ENCODE data around the gene TEK. TPM values are rescaled to one million over a fixed set of nuclear protein-coding genes. Genes with fewer than 3 reads are reported as not detected.

The TEK gene
- total and polyA plus RNA-seq, 2 experiments from 2014 or later = 2.0 to 5.6 TPM

GRCh38 chr9:27150746-27151406 is 41.9 kb downstream of the TEK start:
- Histone ChIP-seq H3K9me2 (replicated peaks; ENCODE audit: insufficient read depth) (no peaks in the 10 kb centered on the region), H3K9me3 (ENCODE audit: low read depth) (no peaks in the 10 kb centered on the region), H3K36me3 (replicated peaks; ENCODE audit: insufficient read depth, low read depth) (no peaks in the 10 kb centered on the region), H3K4me1 (ENCODE audit: insufficient read depth) (peaks cover 5% of the 10 kb centered on the region), H3K27ac (peak overlapping the region; percentile 34), H4K20me1 (ENCODE audit: insufficient read depth, poor library complexity, severe bottlenecking) (no peaks in the 10 kb centered on the region), H3K27me3 (no peaks in the 10 kb centered on the region), H2AFZ (no peak overlapping the region), H3K4me3 (no peak overlapping the region), H3K79me2 (no peaks in the 10 kb centered on the region), H3K4me2 (no peak overlapping the region)
- no peak for TF ChIP-seq EZH2 (IDR thresholded peaks at IDR 0.05; ENCODE audit: borderline replicate concordance)
- no peak for TF ChIP-seq CTCF (IDR thresholded peaks at IDR 0.05; ENCODE audit: poor library complexity)
- no peak for TF ChIP-seq EZH2phosphoT487 (IDR thresholded peaks at IDR 0.05; ENCODE audit: low read depth, severe bottlenecking, unreplicated experiment)
- WGBS (ENCODE audit: low lambda C conversion rate, missing lambda C conversion rate) = 79% methylated on average over 5 of the region's 5 CpGs
- DNase-seq (ENCODE audit: low spot score) = peak; percentile 14

GRCh38 chr9:27151693-27152404 is 42.8 kb downstream of the TEK start:
- Histone ChIP-seq H3K79me2 (no peaks in the 10 kb centered on the region), H3K27me3 (no peaks in the 10 kb centered on the region), H2AFZ (no peak overlapping the region), H3K4me2 (no peak overlapping the region), H3K36me3 (replicated peaks; ENCODE audit: insufficient read depth, low read depth) (no peaks in the 10 kb centered on the region), H4K20me1 (ENCODE audit: insufficient read depth, poor library complexity, severe bottlenecking) (no peaks in the 10 kb centered on the region), H3K9me3 (ENCODE audit: low read depth) (no peaks in the 10 kb centered on the region), H3K9me2 (replicated peaks; ENCODE audit: insufficient read depth) (no peaks in the 10 kb centered on the region), H3K27ac (peak overlapping the region; percentile 34), H3K4me3 (no peak overlapping the region), H3K4me1 (ENCODE audit: insufficient read depth) (peaks cover 5% of the 10 kb centered on the region)
- TF ChIP-seq EZH2 (IDR thresholded peaks at IDR 0.05; ENCODE audit: borderline replicate concordance) = no peak
- no peak for TF ChIP-seq CTCF (IDR thresholded peaks at IDR 0.05; ENCODE audit: poor library complexity)
- no peak for TF ChIP-seq EZH2phosphoT487 (IDR thresholded peaks at IDR 0.05; ENCODE audit: low read depth, severe bottlenecking, unreplicated experiment)
- 63% methylated on average over 8 of the region's 8 CpGs for WGBS (ENCODE audit: low lambda C conversion rate, missing lambda C conversion rate)
- DNase-seq (ENCODE audit: low spot score) = no peak

- Histone ChIP-seq H3K9me3 (ENCODE audit: low read depth) (no peaks in the 10 kb centered on the region), H3K27ac (no peak overlapping the region), H4K20me1 (ENCODE audit: insufficient read depth, poor library complexity, severe bottlenecking) (no peaks in the 10 kb centered on the region), H3K79me2 (no peaks in the 10 kb centered on the region), H3K9me2 (replicated peaks; ENCODE audit: insufficient read depth) (no peaks in the 10 kb centered on the region), H3K4me1 (ENCODE audit: insufficient read depth) (peaks cover 5% of the 10 kb centered on the region), H2AFZ (no peak overlapping the region), H3K4me2 (no peak overlapping the region), H3K4me3 (no peak overlapping the region), H3K36me3 (replicated peaks; ENCODE audit: insufficient read depth, low read depth) (no peaks in the 10 kb centered on the region), H3K27me3 (no peaks in the 10 kb centered on the region)
- no peak for DNase-seq (ENCODE audit: low spot score)
- no peak for TF ChIP-seq CTCF (IDR thresholded peaks at IDR 0.05; ENCODE audit: poor library complexity)
- TF ChIP-seq EZH2phosphoT487 (IDR thresholded peaks at IDR 0.05; ENCODE audit: low read depth, severe bottlenecking, unreplicated experiment) = no peak
- TF ChIP-seq EZH2 (IDR thresholded peaks at IDR 0.05; ENCODE audit: borderline replicate concordance) = no peak
- WGBS (ENCODE audit: low lambda C conversion rate, missing lambda C conversion rate) = 66% methylated on average over 2 of the region's 2 CpGs
Observed at GRCh38 chr9:27152405-27152718, 43.3 kb downstream of the TEK start.
